GM23338 (cell line): ENCODE measurements around the gene IMPG2. TPM values are rescaled to one million over a fixed set of nuclear protein-coding genes. Genes with fewer than 3 reads are reported as not detected.

ENCODE experiments used
- ATAC-seq: fragments of 200-7000 bp; cut with Tn5 transposase; 3 replicates; pipeline ENCODE4 v1.9.1; 2020
- DNase-seq: peaks from one replicate; pipeline ENCODE4 v3.0.0-alpha.2; 2015; ENCODE audit warnings: low spot score
- H2AFZ ChIP-seq: fragments of 200-600 bp; sonication (generic); 2 replicates; pipeline ENCODE4 v1.8.0; 2016; ENCODE audit warnings: antibody characterized with exemption, mild to moderate bottlenecking, moderate library complexity
- H3F3A ChIP-seq: fragments of 200-600 bp; sonication (generic); replicated peaks from 2 replicates; pipeline ENCODE4 v1.8.0; 2017; ENCODE audit warnings: antibody characterized with exemption, mixed run types, low read depth
- H3K27ac ChIP-seq: fragments of 200-600 bp; sonication (generic); 2 replicates; pipeline ENCODE4 v1.6.1; 2016; ENCODE audit warnings: low read depth
- H3K27me3 ChIP-seq: fragments of 200-600 bp; sonication (generic); 2 replicates; pipeline ENCODE4 v1.8.0; 2016; ENCODE audit warnings: mild to moderate bottlenecking, mixed run types, moderate library complexity; ENCODE audit not compliant: insufficient read depth
- H3K36me3 ChIP-seq: fragments of 200-600 bp; sonication (generic); 2 replicates; pipeline ENCODE4 v1.8.0; 2016; ENCODE audit warnings: mild to moderate bottlenecking; ENCODE audit not compliant: insufficient read depth
- H3K4me1 ChIP-seq: fragments of 200-600 bp; sonication (generic); 2 replicates; pipeline ENCODE4 v1.8.0; 2016; ENCODE audit warnings: mild to moderate bottlenecking, moderate library complexity; ENCODE audit not compliant: insufficient read depth
- H3K4me2 ChIP-seq: fragments of 200-600 bp; sonication (generic); 2 replicates; pipeline ENCODE4 v1.7.1; 2017; ENCODE audit warnings: mixed run types
- H3K4me3 ChIP-seq: fragments of 200-600 bp; sonication (generic); 2 replicates; pipeline ENCODE4 v1.6.1; 2016; ENCODE audit warnings: mixed run types
- H3K79me2 ChIP-seq: fragments of 200-600 bp; sonication (generic); replicated peaks from 2 replicates; pipeline ENCODE4 v1.8.0; 2017; ENCODE audit warnings: mild to moderate bottlenecking; ENCODE audit not compliant: insufficient read depth
- H3K9me2 ChIP-seq: fragments of 200-600 bp; sonication (generic); 2 replicates; pipeline ENCODE4 v1.8.0; 2017; ENCODE audit not compliant: insufficient read depth
- H4K20me1 ChIP-seq: fragments of 200-600 bp; sonication (generic); replicated peaks from 2 replicates; pipeline ENCODE4 v1.8.0; 2017; ENCODE audit warnings: mild to moderate bottlenecking; ENCODE audit not compliant: insufficient read depth
- H3K27ac Mint-ChIP-seq: 2 replicates; pipeline ENCODE4 v1.8.0; 2020; ENCODE audit warnings: inconsistent platforms, mild to moderate bottlenecking, moderate library complexity, mixed read lengths
- H3K27me3 Mint-ChIP-seq: 3 replicates; pipeline ENCODE4 v1.8.0; 2022; ENCODE audit warnings: low read depth, mild to moderate bottlenecking, moderate library complexity, mixed read lengths, inconsistent platforms; ENCODE audit not compliant: insufficient read depth, poor library complexity
- H3K36me3 Mint-ChIP-seq: 3 replicates; pipeline ENCODE4 v1.8.0; 2021; ENCODE audit warnings: low read depth, mild to moderate bottlenecking, inconsistent platforms, moderate library complexity, mixed read lengths
- H3K4me1 Mint-ChIP-seq: 3 replicates; pipeline ENCODE4 v1.8.0; 2020; ENCODE audit warnings: mild to moderate bottlenecking, inconsistent platforms, mixed read lengths
- H3K4me3 Mint-ChIP-seq: 3 replicates; pipeline ENCODE4 v1.8.0; 2021; ENCODE audit warnings: moderate library complexity, mild to moderate bottlenecking, inconsistent platforms, mixed read lengths
- H3K9me3 Mint-ChIP-seq: 3 replicates; pipeline ENCODE4 v1.8.0; 2020; ENCODE audit warnings: moderate library complexity, mild to moderate bottlenecking, inconsistent platforms, mixed read lengths
- CREB1 ChIP-seq: fragments of 250-450 bp; sonication (Bioruptor Pico); IDR thresholded peaks from 2 replicates; pipeline ENCODE4 v1.5.0; 2020; ENCODE audit warnings: low read depth, mild to moderate bottlenecking, moderate library complexity
- JUNB ChIP-seq: IDR thresholded peaks from one replicate; pipeline ENCODE4 v1.6.1; 2016; ENCODE audit warnings: antibody characterized with exemption; ENCODE audit not compliant: unreplicated experiment
- POLR2AphosphoS5 ChIP-seq: IDR thresholded peaks from 2 replicates; pipeline ENCODE4 v1.6.1; 2016; ENCODE audit warnings: antibody characterized with exemption, low read depth
- STAT1 ChIP-seq: IDR thresholded peaks from one replicate; pipeline ENCODE4 v1.6.1; 2016; ENCODE audit warnings: antibody characterized with exemption; ENCODE audit not compliant: unreplicated experiment
- ZNF114 ChIP-seq: fragments of 250-450 bp; sonication (Bioruptor Pico); IDR thresholded peaks from 2 replicates; pipeline ENCODE4 v1.5.0; 2020; ENCODE audit warnings: mild to moderate bottlenecking, moderate library complexity
- ZNF331 ChIP-seq: fragments of 250-450 bp; sonication (Bioruptor Pico); IDR thresholded peaks from 2 replicates; pipeline ENCODE4 v1.5.0; 2020; ENCODE audit warnings: low read depth, mild to moderate bottlenecking, moderate library complexity
- polyA plus RNA-seq: library from polyadenylated mRNA; unstranded; fragments of >200 nt; fragmentation: Nextera tagmentation; extraction: Ambion mirVana; gene quantifications from 2 replicates; pipeline ENCODE4 v1.2.1, GENCODE V29; 2016
- total RNA-seq: library from RNA; depleted of rRNA; stranded (reverse); fragments of >200 nt; shearing (Covaris generic); gene quantifications from 2 replicates; pipeline ENCODE4 v1.2.3, GENCODE V29; 2014
- TF ChIP-seq, protein P1 (sequence below): IDR thresholded peaks from one replicate; pipeline ENCODE4 v1.6.1; 2018; ENCODE audit warnings: antibody characterized with exemption; ENCODE audit not compliant: unreplicated experiment
- TF ChIP-seq, protein P2 (sequence below): IDR thresholded peaks from 2 replicates; pipeline ENCODE4 v1.6.1; 2016; ENCODE audit warnings: antibody characterized with exemption
- TF ChIP-seq, protein P3 (sequence below), 2 experiments: fragments of 200-600 bp in 1 of 2; sonication (generic) in 1 of 2; conservative IDR thresholded peaks; 2 replicates each; pipeline versions ENCODE4 v1.5.1 to v1.6.1; 2016 to 2017; ENCODE audit warnings: antibody characterized with exemption in 2 of 2, low read depth in 2 of 2, mild to moderate bottlenecking in 2 of 2, moderate library complexity in 1 of 2
- TF ChIP-seq, protein P4 (sequence below): fragments of 250-450 bp; sonication (Bioruptor Pico); IDR thresholded peaks from 2 replicates; pipeline ENCODE4 v1.5.0; 2020; ENCODE audit warnings: mild to moderate bottlenecking, moderate library complexity

IMPG2 gene
- total and polyA plus RNA-seq, 2 experiments from 2014 or later, result not detected

DNA sequence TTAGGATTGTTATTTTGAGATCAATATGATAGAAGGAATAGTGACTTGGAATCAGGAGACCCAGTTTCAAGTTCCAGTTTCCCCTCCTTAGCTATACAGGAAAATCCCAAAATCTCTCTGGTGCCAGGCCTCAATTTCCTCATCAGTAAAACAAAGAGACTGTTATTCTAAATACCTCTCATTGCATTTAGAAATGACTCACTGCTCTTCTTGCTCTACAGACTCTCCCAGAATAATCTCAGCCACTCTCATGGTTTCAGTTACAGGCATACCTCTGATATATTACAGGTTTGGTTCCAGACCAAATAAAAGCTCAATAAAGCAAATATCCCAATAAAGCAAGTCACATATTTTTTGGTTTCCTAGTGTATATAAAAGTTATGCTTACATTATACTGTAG is 28.3 kb downstream of the IMPG2 start (continued):
- TF ChIP-seq, protein P1, sequence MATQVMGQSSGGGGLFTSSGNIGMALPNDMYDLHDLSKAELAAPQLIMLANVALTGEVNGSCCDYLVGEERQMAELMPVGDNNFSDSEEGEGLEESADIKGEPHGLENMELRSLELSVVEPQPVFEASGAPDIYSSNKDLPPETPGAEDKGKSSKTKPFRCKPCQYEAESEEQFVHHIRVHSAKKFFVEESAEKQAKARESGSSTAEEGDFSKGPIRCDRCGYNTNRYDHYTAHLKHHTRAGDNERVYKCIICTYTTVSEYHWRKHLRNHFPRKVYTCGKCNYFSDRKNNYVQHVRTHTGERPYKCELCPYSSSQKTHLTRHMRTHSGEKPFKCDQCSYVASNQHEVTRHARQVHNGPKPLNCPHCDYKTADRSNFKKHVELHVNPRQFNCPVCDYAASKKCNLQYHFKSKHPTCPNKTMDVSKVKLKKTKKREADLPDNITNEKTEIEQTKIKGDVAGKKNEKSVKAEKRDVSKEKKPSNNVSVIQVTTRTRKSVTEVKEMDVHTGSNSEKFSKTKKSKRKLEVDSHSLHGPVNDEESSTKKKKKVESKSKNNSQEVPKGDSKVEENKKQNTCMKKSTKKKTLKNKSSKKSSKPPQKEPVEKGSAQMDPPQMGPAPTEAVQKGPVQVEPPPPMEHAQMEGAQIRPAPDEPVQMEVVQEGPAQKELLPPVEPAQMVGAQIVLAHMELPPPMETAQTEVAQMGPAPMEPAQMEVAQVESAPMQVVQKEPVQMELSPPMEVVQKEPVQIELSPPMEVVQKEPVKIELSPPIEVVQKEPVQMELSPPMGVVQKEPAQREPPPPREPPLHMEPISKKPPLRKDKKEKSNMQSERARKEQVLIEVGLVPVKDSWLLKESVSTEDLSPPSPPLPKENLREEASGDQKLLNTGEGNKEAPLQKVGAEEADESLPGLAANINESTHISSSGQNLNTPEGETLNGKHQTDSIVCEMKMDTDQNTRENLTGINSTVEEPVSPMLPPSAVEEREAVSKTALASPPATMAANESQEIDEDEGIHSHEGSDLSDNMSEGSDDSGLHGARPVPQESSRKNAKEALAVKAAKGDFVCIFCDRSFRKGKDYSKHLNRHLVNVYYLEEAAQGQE, result no peak
- TF ChIP-seq, protein P2, sequence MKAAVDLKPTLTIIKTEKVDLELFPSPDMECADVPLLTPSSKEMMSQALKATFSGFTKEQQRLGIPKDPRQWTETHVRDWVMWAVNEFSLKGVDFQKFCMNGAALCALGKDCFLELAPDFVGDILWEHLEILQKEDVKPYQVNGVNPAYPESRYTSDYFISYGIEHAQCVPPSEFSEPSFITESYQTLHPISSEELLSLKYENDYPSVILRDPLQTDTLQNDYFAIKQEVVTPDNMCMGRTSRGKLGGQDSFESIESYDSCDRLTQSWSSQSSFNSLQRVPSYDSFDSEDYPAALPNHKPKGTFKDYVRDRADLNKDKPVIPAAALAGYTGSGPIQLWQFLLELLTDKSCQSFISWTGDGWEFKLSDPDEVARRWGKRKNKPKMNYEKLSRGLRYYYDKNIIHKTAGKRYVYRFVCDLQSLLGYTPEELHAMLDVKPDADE, result no peak
- TF ChIP-seq ZNF331 (CRISPR knock-in tag), result no peak
- TF ChIP-seq POLR2AphosphoS5, result no peak
- TF ChIP-seq STAT1, result no peak

DNA sequence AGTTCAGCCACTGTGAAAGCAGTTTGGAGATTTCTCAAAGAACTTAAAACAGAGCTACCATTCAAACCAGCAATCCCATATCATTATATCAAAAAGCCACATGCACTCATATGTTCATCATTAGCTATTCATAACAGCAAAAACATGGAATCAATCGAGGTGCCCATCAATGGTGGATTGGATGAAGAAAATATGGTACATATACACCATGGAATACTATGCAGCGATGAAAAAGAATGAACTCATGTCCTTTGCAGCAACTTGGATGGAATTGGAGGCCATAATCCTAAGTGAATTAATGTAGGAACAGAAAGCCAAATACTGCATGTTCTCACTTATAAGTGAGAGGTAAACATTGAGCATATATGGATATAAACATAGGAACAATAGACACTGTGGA is 32.1 kb downstream of the IMPG2 start:
- Histone ChIP-seq H2AFZ (no peak overlapping the region), H3F3A (no peaks in the 10 kb centered on the region), H3K36me3 (no peaks in the 10 kb centered on the region), H3K4me2 (no peak overlapping the region), H3K4me3 (no peak overlapping the region), H3K27ac (no peak overlapping the region), H4K20me1 (no peaks in the 10 kb centered on the region; the same call in 1 of the 2 replicates), H3K4me1 (no peaks in the 10 kb centered on the region), H3K9me2 (no peaks in the 10 kb centered on the region), H3K27me3 (no peaks in the 10 kb centered on the region), H3K79me2 (no peaks in the 10 kb centered on the region)
- no peak overlapping the region for H3K4me3 Mint-ChIP-seq
- H3K36me3 Mint-ChIP-seq, result no peaks in the 10 kb centered on the region
- H3K27ac Mint-ChIP-seq, result no peak overlapping the region
- no peak for TF ChIP-seq ZNF114 (CRISPR knock-in tag)
- no peak for TF ChIP-seq CREB1 (CRISPR knock-in tag)
- no peak for TF ChIP-seq ZNF331 (CRISPR knock-in tag)
- TF ChIP-seq, protein P3, sequence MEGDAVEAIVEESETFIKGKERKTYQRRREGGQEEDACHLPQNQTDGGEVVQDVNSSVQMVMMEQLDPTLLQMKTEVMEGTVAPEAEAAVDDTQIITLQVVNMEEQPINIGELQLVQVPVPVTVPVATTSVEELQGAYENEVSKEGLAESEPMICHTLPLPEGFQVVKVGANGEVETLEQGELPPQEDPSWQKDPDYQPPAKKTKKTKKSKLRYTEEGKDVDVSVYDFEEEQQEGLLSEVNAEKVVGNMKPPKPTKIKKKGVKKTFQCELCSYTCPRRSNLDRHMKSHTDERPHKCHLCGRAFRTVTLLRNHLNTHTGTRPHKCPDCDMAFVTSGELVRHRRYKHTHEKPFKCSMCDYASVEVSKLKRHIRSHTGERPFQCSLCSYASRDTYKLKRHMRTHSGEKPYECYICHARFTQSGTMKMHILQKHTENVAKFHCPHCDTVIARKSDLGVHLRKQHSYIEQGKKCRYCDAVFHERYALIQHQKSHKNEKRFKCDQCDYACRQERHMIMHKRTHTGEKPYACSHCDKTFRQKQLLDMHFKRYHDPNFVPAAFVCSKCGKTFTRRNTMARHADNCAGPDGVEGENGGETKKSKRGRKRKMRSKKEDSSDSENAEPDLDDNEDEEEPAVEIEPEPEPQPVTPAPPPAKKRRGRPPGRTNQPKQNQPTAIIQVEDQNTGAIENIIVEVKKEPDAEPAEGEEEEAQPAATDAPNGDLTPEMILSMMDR (conservative IDR thresholded peaks at IDR 0.05; ENCODE audit: low read depth in 2 of 2), result no peak
- TF ChIP-seq, protein P4, sequence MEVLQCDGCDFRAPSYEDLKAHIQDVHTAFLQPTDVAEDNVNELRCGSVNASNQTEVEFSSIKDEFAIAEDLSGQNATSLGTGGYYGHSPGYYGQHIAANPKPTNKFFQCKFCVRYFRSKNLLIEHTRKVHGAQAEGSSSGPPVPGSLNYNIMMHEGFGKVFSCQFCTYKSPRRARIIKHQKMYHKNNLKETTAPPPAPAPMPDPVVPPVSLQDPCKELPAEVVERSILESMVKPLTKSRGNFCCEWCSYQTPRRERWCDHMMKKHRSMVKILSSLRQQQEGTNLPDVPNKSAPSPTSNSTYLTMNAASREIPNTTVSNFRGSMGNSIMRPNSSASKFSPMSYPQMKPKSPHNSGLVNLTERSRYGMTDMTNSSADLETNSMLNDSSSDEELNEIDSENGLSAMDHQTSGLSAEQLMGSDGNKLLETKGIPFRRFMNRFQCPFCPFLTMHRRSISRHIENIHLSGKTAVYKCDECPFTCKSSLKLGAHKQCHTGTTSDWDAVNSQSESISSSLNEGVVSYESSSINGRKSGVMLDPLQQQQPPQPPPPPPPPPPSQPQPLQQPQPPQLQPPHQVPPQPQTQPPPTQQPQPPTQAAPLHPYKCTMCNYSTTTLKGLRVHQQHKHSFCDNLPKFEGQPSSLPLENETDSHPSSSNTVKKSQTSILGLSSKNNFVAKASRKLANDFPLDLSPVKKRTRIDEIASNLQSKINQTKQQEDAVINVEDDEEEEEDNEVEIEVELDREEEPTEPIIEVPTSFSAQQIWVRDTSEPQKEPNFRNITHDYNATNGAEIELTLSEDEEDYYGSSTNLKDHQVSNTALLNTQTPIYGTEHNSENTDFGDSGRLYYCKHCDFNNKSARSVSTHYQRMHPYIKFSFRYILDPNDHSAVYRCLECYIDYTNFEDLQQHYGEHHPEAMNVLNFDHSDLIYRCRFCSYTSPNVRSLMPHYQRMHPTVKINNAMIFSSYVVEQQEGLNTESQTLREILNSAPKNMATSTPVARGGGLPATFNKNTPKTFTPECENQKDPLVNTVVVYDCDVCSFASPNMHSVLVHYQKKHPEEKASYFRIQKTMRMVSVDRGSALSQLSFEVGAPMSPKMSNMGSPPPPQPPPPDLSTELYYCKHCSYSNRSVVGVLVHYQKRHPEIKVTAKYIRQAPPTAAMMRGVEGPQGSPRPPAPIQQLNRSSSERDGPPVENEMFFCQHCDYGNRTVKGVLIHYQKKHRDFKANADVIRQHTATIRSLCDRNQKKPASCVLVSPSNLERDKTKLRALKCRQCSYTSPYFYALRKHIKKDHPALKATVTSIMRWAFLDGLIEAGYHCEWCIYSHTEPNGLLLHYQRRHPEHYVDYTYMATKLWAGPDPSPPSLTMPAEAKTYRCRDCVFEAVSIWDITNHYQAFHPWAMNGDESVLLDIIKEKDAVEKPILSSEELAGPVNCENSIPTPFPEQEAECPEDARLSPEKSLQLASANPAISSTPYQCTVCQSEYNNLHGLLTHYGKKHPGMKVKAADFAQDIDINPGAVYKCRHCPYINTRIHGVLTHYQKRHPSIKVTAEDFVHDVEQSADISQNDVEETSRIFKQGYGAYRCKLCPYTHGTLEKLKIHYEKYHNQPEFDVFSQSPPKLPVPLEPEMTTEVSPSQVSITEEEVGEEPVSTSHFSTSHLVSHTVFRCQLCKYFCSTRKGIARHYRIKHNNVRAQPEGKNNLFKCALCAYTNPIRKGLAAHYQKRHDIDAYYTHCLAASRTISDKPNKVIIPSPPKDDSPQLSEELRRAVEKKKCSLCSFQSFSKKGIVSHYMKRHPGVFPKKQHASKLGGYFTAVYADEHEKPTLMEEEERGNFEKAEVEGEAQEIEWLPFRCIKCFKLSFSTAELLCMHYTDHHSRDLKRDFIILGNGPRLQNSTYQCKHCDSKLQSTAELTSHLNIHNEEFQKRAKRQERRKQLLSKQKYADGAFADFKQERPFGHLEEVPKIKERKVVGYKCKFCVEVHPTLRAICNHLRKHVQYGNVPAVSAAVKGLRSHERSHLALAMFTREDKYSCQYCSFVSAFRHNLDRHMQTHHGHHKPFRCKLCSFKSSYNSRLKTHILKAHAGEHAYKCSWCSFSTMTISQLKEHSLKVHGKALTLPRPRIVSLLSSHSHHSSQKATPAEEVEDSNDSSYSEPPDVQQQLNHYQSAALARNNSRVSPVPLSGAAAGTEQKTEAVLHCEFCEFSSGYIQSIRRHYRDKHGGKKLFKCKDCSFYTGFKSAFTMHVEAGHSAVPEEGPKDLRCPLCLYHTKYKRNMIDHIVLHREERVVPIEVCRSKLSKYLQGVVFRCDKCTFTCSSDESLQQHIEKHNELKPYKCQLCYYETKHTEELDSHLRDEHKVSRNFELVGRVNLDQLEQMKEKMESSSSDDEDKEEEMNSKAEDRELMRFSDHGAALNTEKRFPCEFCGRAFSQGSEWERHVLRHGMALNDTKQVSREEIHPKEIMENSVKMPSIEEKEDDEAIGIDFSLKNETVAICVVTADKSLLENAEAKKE (CRISPR knock-in tag), result no peak
- TF ChIP-seq STAT1, result no peak
- TF ChIP-seq JUNB, result no peak
- H3K9me3 Mint-ChIP-seq, result no peaks in the 10 kb centered on the region
- H3K27me3 Mint-ChIP-seq, result no peaks in the 10 kb centered on the region
- no peak for ATAC-seq
- no peak for DNase-seq
- H3K4me1 Mint-ChIP-seq, result no peaks in the 10 kb centered on the region
